Upper lobe of right lung (tissue), 1 donor: Measurements from ENCODE around the gene KNDC1. TPM values are rescaled to one million over a fixed set of nuclear protein-coding genes. Genes with fewer than 3 reads are reported as not detected.
A peak's percentile ranks its signal among the peaks of the same experiment; 100 is the strongest.

ENCODE experiments used
- ATAC-seq: fragments of 200-7000 bp; cut with Tn5 transposase; one replicate; pipeline ENCODE4 v1.9.1; 2020; ENCODE audit warnings: mild to moderate bottlenecking, moderate library complexity
- DNase-seq: peaks from one replicate; pipeline ENCODE4 v3.0.0-alpha.2; 2020
- H3K27ac ChIP-seq: fragments of 200-600 bp; one replicate; pipeline ENCODE4 v1.8.0; 2022
- H3K27me3 ChIP-seq: fragments of 200-600 bp; one replicate; pipeline ENCODE4 v1.8.0; 2022; ENCODE audit warnings: mild to moderate bottlenecking
- H3K36me3 ChIP-seq: fragments of 200-600 bp; one replicate; pipeline ENCODE4 v1.8.0; 2022
- H3K4me1 ChIP-seq: fragments of 200-600 bp; one replicate; pipeline ENCODE4 v1.8.0; 2022
- H3K4me3 ChIP-seq: fragments of 200-600 bp; one replicate; pipeline ENCODE4 v1.8.0; 2022; ENCODE audit warnings: mild to moderate bottlenecking
- H3K9me3 ChIP-seq: fragments of 200-600 bp; one replicate; pipeline ENCODE4 v1.8.0; 2022
- CTCF ChIP-seq: fragments of 200-600 bp; IDR thresholded peaks from one replicate; pipeline ENCODE4 v1.8.0; 2022; ENCODE audit warnings: antibody characterized with exemption
- intact Hi-C: fragments of 100-400 bp; cut with DNase I; formaldehyde crosslinking; loops from one replicate; pipeline ENCODE4 v1.11.0; 2022
- total RNA-seq: library from RNA; stranded (reverse); fragmentation: NEBNext Ultra II Directional; extraction: Animal tissue kit (Norgen Biotek cat#: 25700); gene quantifications from one replicate; pipeline ENCODE4 v1.2.1, GENCODE V29; 2021
- donor health status: DM: no; HTN: yes; CAD: no; lungs with severe emphysema.

KNDC1 gene
- total RNA-seq, 1 donor from 2014 or later = 14.3 TPM

DNA sequence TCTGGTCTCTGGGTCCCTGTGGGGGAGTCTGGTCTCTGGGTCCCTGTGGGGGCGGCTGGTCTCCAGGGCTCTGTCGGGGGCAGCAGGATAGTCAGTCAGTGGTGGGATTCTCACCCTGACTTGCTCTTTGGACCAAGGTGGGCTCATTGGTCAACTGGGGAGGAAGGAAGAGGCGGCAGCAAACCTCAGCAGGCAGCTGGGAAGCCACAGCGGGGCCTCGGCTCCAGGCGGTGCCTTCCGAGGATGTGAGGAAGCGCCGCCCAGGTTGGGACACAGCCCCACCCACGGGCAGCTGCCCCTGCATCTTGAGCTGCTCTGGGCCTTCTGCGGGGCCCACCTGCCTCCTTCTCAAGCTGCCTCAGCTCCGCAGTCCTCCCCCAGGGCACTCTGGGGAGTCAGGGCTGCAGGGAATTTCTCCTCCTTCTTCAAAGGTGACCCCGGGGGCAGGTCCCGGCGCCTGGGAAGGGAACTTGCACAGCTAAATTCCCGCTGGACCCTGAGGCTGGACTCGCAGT is 20.4 kb upstream of the KNDC1 start:
- TF ChIP-seq CTCF = no peak
- no peak overlapping the region for H3K4me3 ChIP-seq
- intact Hi-C loops = no loop called here
- H3K27ac ChIP-seq = no peak overlapping the region
- DNase-seq (no peak), ATAC-seq (no peak)
- no peaks in the 10 kb centered on the region for H3K36me3 ChIP-seq
- H3K9me3 ChIP-seq = no peaks in the 10 kb centered on the region
- H3K4me1 ChIP-seq = peaks cover 7% of the 10 kb centered on the region
- H3K27me3 ChIP-seq = peaks cover 33% of the 10 kb centered on the region

GRCh38 chr10:133140417-133141143 is 19.4 kb upstream of the KNDC1 start:
- DNase-seq = no peak
- no peaks in the 10 kb centered on the region for H3K36me3 ChIP-seq
- H3K9me3 ChIP-seq = no peaks in the 10 kb centered on the region
- no peak overlapping the region for H3K4me3 ChIP-seq
- no peak for TF ChIP-seq CTCF
- no peak overlapping the region for H3K27ac ChIP-seq
- intact Hi-C loops = no loop called here
- H3K27me3 ChIP-seq = peaks cover 37% of the 10 kb centered on the region
- peaks cover 7% of the 10 kb centered on the region for H3K4me1 ChIP-seq
- ATAC-seq = no peak

GRCh38 chr10:133141144-133141957 is 18.7 kb upstream of the KNDC1 start:
- no peak overlapping the region for H3K27ac ChIP-seq
- no peak for DNase-seq
- ATAC-seq = peak; percentile 27
- peaks cover 7% of the 10 kb centered on the region for H3K4me1 ChIP-seq
- H3K9me3 ChIP-seq = no peaks in the 10 kb centered on the region
- no peak overlapping the region for H3K4me3 ChIP-seq
- TF ChIP-seq CTCF = no peak
- intact Hi-C loops = no loop called here
- no peaks in the 10 kb centered on the region for H3K36me3 ChIP-seq
- H3K27me3 ChIP-seq = peaks cover 37% of the 10 kb centered on the region

GRCh38 chr10:133141958-133142340 is 18.1 kb upstream of the KNDC1 start:
- Histone ChIP-seq H3K9me3 (no peaks in the 10 kb centered on the region), H3K27ac (no peak overlapping the region), H3K36me3 (no peaks in the 10 kb centered on the region), H3K27me3 (peaks cover 37% of the 10 kb centered on the region), H3K4me3 (no peak overlapping the region), H3K4me1 (peaks cover 7% of the 10 kb centered on the region)
- ATAC-seq (peak; percentile 39), DNase-seq (peak; percentile 61)
- intact Hi-C loops = no loop called here
- no peak for TF ChIP-seq CTCF

- Histone ChIP-seq H3K4me1 (peaks cover 7% of the 10 kb centered on the region), H3K27ac (no peak overlapping the region), H3K4me3 (no peak overlapping the region), H3K27me3 (peaks cover 37% of the 10 kb centered on the region), H3K36me3 (no peaks in the 10 kb centered on the region), H3K9me3 (no peaks in the 10 kb centered on the region)
- no peak for DNase-seq
- no peak for ATAC-seq
- intact Hi-C loops = no loop called here
- no peak for TF ChIP-seq CTCF
These were observed 17.4 kb upstream of the KNDC1 start for GRCh38 chr10:133142523-133143199.
